ENCODE results near the gene TNK2.

DNA sequence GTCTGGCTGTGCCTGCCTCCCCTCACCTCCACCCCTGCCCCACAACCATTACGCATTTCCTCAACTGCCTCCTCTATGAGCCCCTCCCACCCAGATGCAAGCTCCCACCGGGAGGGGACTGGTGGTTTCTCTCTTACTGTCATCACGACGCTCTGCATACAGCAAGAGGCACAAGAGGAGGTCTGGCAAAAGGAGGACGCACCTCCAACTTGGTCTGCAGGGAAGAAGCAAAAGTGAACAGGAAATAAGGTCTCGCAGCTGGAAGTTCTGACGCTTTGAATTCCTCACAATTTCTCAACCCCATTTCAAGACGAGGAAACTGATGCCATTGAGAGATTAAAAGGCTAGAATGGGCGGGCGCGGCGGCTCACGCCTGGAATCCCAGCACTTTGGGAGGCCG lies 54.4 kb downstream of the TNK2 start:
- no peak for TF ChIP-seq POLR2A (IDR thresholded peaks at IDR 0.05)
- no peak for TF ChIP-seq CTCF (IDR thresholded peaks at IDR 0.05)

Measured in thyroid gland (tissue), 4 donors.